Mucosa of gallbladder (tissue), 1 donor: ENCODE data around the gene NRP2. TPM values are rescaled to one million over a fixed set of nuclear protein-coding genes. Genes with fewer than 3 reads are reported as not detected.

Experiments used
- DNase-seq: peaks from one replicate; pipeline ENCODE4 v3.0.0-alpha.2; 2020; ENCODE audit warnings: low spot score
- total RNA-seq: library from RNA; stranded (reverse); gene quantifications from one replicate; pipeline ENCODE4 v1.2.1, GENCODE V29; 2021
- donor health status: DM: no; HTN: no; CAD: no.

NRP2 gene
- total RNA-seq, 1 donor from 2014 or later, result 146 TPM

- no peak for DNase-seq
These were observed 23.7 kb upstream of the NRP2 start for GRCh38 chr2:205658572-205658971.

GRCh38 chr2:205659922-205660321, 22.4 kb upstream of the NRP2 start:
- DNase-seq, result no peak

- DNase-seq, result no peak
These were observed 21.7 kb upstream of the NRP2 start for GRCh38 chr2:205660521-205661124.

GRCh38 chr2:205661281-205661680, 21.0 kb upstream of the NRP2 start:
- no peak for DNase-seq

GRCh38 chr2:205662206-205662965, 19.9 kb upstream of the NRP2 start:
- no peak for DNase-seq

GRCh38 chr2:205665791-205666190, 16.5 kb upstream of the NRP2 start:
- DNase-seq, result no peak

- DNase-seq, result no peak
These were observed 12.0 kb upstream of the NRP2 start for GRCh38 chr2:205670292-205670691.

- no peak for DNase-seq
These were observed 9.0 kb upstream of the NRP2 start for GRCh38 chr2:205673312-205673711.

- DNase-seq, result no peak
These were observed 6.3 kb upstream of the NRP2 start for GRCh38 chr2:205675861-205676516.

- no peak for DNase-seq
These were observed 3.7 kb upstream of the NRP2 start for GRCh38 chr2:205678541-205679142.

- DNase-seq, result no peak
These were observed 2.8 kb upstream of the NRP2 start for GRCh38 chr2:205679410-205680009.

- peak; percentile 72 for DNase-seq
These were observed 2.2 kb upstream of the NRP2 start for GRCh38 chr2:205680067-205680466.

- DNase-seq, result no peak
These were observed 1.4 kb upstream of the NRP2 start for GRCh38 chr2:205680903-205681302.

- DNase-seq, result no peak
These were observed 681 bp upstream of the NRP2 start for GRCh38 chr2:205681401-205682238.

GRCh38 chr2:205682971-205683501, 735 bp downstream of the NRP2 start:
- DNase-seq, result no peak

- DNase-seq, result no peak
These were observed 1.4 kb downstream of the NRP2 start for GRCh38 chr2:205683502-205684367.

GRCh38 chr2:205684871-205685313, 2.6 kb downstream of the NRP2 start:
- no peak for DNase-seq

- no peak for DNase-seq
These were observed 3.2 kb downstream of the NRP2 start for GRCh38 chr2:205685314-205686055.
